HepG2 (cell line): ENCODE measurements around the gene NDUFB7. TPM values are rescaled to one million over a fixed set of nuclear protein-coding genes. Genes with fewer than 3 reads are reported as not detected.

Source experiments
- ARID2 ChIP-seq: sonication (generic); formaldehyde crosslinking; IDR thresholded peaks from 2 replicates; pipeline ENCODE4 v1.8.1; 2022; ENCODE audit warnings: mild to moderate bottlenecking, missing genetic modification reagents, borderline replicate concordance
- FOXK2 ChIP-seq: fragments of 450-650 bp; IDR thresholded peaks from 2 replicates; pipeline ENCODE4 v1.6.1; 2016
- IRF2 ChIP-seq: IDR thresholded peaks from 2 replicates; pipeline ENCODE4 v1.6.1; 2018; ENCODE audit warnings: missing genetic modification reagents, missing compliant biosample characterization
- MYNN ChIP-seq: sonication (generic); formaldehyde crosslinking; IDR thresholded peaks from 2 replicates; pipeline ENCODE4 v1.4.0; 2020; ENCODE audit warnings: mild to moderate bottlenecking, low read depth, missing genetic modification reagents
- SOX6 ChIP-seq, 2 experiments: fragments of 450-650 bp in 1 of 2; sonication (generic) in 1 of 2; formaldehyde crosslinking in 1 of 2; IDR thresholded peaks; 2 replicates each; pipeline versions ENCODE4 v1.4.0 to v1.6.1; 2017 to 2020; ENCODE audit warnings: antibody characterized with exemption in 1 of 2, mild to moderate bottlenecking in 1 of 2, missing genetic modification reagents in 1 of 2
- ZFP37 ChIP-seq: sonication (generic); formaldehyde crosslinking; IDR thresholded peaks from 2 replicates; pipeline ENCODE4 v1.4.0; 2020; ENCODE audit warnings: missing genetic modification reagents, borderline replicate concordance
- ZKSCAN5 ChIP-seq: sonication (generic); formaldehyde crosslinking; IDR thresholded peaks from 2 replicates; pipeline ENCODE4 v1.5.1; 2020; ENCODE audit warnings: mild to moderate bottlenecking, missing genetic modification reagents
- ZNF446 ChIP-seq: sonication (generic); formaldehyde crosslinking; IDR thresholded peaks from 2 replicates; pipeline ENCODE4 v1.5.0; 2020; ENCODE audit warnings: mild to moderate bottlenecking, missing genetic modification reagents
- ZSCAN9 ChIP-seq: IDR thresholded peaks from 2 replicates; pipeline ENCODE4 v1.6.1; 2016; ENCODE audit warnings: borderline replicate concordance
- polyA plus RNA-seq, 8 experiments: library from polyadenylated mRNA; depleted of rRNA in 3 of 8; stranded (reverse) in 7 of 8; unstranded in 1 of 8; fragments of >200 nt; fragmentation: Illumina TruSeq in 4 of 8; extraction: Trizol in 4 of 8; gene quantifications; 2 replicates each; pipeline versions ENCODE4 v1.2.1 to v1.2.3, GENCODE V29; 2011 to 2016; ENCODE audit warnings: low read depth in 4 of 8, missing spikeins in 1 of 8, mixed read lengths in 1 of 8; ENCODE audit not compliant: insufficient read depth in 1 of 8
- total RNA-seq, 5 experiments: library from RNA; depleted of rRNA; stranded (reverse); fragments of >200 nt; fragmentation: Illumina TruSeq; extraction: Trizol; gene quantifications; 2 replicates each; pipeline ENCODE4 v1.2.3, GENCODE V29; 2016; ENCODE audit warnings: low read depth in 1 of 5
- TF ChIP-seq, protein P1 (sequence below): IDR thresholded peaks from 2 replicates; pipeline ENCODE4 v1.6.1; 2016; ENCODE audit warnings: mild to moderate bottlenecking, missing biosample characterization, missing genetic modification reagents
- TF ChIP-seq, protein P2 (sequence below), 2 experiments: fragments of 450-650 bp in 1 of 2; sonication (generic) in 1 of 2; formaldehyde crosslinking in 1 of 2; IDR thresholded peaks; 2 replicates each; pipeline versions ENCODE4 v1.6.1 to v1.8.0; 2016 to 2022; ENCODE audit warnings: antibody characterized with exemption in 1 of 2, mild to moderate bottlenecking in 1 of 2, missing genetic modification reagents in 1 of 2
- TF ChIP-seq, protein P3 (sequence below): sonication (generic); formaldehyde crosslinking; IDR thresholded peaks from 2 replicates; pipeline ENCODE4 v1.5.1; 2020; ENCODE audit warnings: missing genetic modification reagents, mild to moderate bottlenecking, borderline replicate concordance
- TF ChIP-seq, protein P4 (sequence below): IDR thresholded peaks from 2 replicates; pipeline ENCODE4 v1.6.1; 2016; ENCODE audit warnings: mild to moderate bottlenecking
- TF ChIP-seq, protein P5 (sequence below): sonication (generic); formaldehyde crosslinking; IDR thresholded peaks from 2 replicates; pipeline ENCODE4 v1.5.0; 2020; ENCODE audit warnings: missing genetic modification reagents, mild to moderate bottlenecking, borderline replicate concordance

Gene NDUFB7
- total and polyA plus RNA-seq, 2 of the 13 experiments (the other 11 are each of a cell fraction or from before 2014, with no cell fraction given): 156 to 198 TPM

DNA sequence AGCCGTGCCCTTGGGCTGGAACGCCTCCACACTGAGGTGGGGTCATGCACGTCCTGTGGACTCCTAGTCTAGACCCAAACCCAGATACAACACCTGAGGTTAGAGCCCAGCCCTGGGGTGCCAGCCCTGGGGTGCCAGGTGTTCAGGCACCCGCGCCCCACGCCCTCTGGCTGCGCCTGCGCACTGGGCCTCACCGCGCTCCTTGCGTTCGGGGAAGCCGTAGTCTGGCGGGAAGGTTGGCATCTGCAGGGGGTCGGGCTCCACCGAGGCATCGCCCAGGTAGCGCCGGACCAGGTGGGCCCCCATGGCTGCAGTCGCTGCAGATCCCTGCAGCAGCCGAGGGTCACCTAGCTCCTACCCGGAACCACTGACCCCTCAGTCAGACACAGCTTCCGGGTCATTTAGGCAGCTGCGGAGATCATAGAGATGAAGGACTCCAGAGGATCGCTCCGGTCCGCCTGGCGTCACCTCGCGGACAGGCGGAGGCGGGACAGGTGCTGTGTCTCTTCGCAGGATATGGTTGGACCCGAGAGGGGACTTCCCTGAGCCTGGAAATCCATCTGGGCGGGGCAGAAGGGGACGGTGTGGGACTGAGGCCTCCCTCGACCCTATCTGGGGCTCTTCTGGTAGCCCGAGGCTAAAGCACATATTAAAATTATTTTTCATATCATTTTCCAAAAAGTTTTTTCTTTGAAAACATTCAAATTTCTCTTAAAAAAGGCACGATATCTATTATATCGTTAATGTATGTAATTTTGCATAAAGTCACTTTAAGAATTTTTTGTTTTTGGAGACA, at the start of gene NDUFB7 (continued):
- peak; percentile 73 for TF ChIP-seq ZSCAN9 (CRISPR knock-in tag)
- TF ChIP-seq, protein P1, sequence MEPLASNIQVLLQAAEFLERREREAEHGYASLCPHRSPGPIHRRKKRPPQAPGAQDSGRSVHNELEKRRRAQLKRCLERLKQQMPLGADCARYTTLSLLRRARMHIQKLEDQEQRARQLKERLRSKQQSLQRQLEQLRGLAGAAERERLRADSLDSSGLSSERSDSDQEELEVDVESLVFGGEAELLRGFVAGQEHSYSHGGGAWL (CRISPR knock-in tag): peak; percentile 80; the same call in 1 of the 2 replicates
- TF ChIP-seq, protein P2, sequence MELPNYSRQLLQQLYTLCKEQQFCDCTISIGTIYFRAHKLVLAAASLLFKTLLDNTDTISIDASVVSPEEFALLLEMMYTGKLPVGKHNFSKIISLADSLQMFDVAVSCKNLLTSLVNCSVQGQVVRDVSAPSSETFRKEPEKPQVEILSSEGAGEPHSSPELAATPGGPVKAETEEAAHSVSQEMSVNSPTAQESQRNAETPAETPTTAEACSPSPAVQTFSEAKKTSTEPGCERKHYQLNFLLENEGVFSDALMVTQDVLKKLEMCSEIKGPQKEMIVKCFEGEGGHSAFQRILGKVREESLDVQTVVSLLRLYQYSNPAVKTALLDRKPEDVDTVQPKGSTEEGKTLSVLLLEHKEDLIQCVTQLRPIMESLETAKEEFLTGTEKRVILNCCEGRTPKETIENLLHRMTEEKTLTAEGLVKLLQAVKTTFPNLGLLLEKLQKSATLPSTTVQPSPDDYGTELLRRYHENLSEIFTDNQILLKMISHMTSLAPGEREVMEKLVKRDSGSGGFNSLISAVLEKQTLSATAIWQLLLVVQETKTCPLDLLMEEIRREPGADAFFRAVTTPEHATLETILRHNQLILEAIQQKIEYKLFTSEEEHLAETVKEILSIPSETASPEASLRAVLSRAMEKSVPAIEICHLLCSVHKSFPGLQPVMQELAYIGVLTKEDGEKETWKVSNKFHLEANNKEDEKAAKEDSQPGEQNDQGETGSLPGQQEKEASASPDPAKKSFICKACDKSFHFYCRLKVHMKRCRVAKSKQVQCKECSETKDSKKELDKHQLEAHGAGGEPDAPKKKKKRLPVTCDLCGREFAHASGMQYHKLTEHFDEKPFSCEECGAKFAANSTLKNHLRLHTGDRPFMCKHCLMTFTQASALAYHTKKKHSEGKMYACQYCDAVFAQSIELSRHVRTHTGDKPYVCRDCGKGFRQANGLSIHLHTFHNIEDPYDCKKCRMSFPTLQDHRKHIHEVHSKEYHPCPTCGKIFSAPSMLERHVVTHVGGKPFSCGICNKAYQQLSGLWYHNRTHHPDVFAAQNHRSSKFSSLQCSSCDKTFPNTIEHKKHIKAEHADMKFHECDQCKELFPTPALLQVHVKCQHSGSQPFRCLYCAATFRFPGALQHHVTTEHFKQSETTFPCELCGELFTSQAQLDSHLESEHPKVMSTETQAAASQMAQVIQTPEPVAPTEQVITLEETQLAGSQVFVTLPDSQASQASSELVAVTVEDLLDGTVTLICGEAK (IDR thresholded peaks at IDR 0.05): peak; percentile 80
- TF ChIP-seq, protein P2 (CRISPR knock-in tag; IDR thresholded peaks at IDR 0.05): peak; percentile 84
- no peak for TF ChIP-seq ZKSCAN5 (CRISPR knock-in tag)
- TF ChIP-seq FOXK2: no peak
- TF ChIP-seq MYNN (CRISPR knock-in tag): peak; percentile 62; the same call in 1 of the 2 replicates
- TF ChIP-seq, protein P3, sequence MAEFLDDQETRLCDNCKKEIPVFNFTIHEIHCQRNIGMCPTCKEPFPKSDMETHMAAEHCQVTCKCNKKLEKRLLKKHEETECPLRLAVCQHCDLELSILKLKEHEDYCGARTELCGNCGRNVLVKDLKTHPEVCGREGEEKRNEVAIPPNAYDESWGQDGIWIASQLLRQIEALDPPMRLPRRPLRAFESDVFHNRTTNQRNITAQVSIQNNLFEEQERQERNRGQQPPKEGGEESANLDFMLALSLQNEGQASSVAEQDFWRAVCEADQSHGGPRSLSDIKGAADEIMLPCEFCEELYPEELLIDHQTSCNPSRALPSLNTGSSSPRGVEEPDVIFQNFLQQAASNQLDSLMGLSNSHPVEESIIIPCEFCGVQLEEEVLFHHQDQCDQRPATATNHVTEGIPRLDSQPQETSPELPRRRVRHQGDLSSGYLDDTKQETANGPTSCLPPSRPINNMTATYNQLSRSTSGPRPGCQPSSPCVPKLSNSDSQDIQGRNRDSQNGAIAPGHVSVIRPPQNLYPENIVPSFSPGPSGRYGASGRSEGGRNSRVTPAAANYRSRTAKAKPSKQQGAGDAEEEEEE: 0 out of 2 replicates have a peak, but pooled peaks have one; percentile 18
- no peak for TF ChIP-seq ZFP37 (CRISPR knock-in tag)
- TF ChIP-seq, protein P4, sequence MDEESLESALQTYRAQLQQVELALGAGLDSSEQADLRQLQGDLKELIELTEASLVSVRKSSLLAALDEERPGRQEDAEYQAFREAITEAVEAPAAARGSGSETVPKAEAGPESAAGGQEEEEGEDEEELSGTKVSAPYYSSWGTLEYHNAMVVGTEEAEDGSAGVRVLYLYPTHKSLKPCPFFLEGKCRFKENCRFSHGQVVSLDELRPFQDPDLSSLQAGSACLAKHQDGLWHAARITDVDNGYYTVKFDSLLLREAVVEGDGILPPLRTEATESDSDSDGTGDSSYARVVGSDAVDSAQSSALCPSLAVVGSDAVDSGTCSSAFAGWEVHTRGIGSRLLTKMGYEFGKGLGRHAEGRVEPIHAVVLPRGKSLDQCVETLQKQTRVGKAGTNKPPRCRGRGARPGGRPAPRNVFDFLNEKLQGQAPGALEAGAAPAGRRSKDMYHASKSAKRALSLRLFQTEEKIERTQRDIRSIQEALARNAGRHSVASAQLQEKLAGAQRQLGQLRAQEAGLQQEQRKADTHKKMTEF: peak; percentile 89
- TF ChIP-seq, protein P5, sequence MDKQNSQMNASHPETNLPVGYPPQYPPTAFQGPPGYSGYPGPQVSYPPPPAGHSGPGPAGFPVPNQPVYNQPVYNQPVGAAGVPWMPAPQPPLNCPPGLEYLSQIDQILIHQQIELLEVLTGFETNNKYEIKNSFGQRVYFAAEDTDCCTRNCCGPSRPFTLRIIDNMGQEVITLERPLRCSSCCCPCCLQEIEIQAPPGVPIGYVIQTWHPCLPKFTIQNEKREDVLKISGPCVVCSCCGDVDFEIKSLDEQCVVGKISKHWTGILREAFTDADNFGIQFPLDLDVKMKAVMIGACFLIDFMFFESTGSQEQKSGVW (CRISPR knock-in tag): no peak
- no peak for TF ChIP-seq ZNF446
- TF ChIP-seq SOX6 (IDR thresholded peaks at IDR 0.05): no peak
- peak; percentile 63 for TF ChIP-seq SOX6 (CRISPR knock-in tag; IDR thresholded peaks at IDR 0.05)
- peak; percentile 97 for TF ChIP-seq IRF2 (CRISPR knock-in tag)
- TF ChIP-seq ARID2 (CRISPR knock-in tag): peak; percentile 59; the same call in 1 of the 2 replicates
